HEK293T (cell line): ENCODE data around the gene HS3ST3A1.

Experiments
- CTBP1 ChIP-seq: fragments of 450-650 bp; IDR thresholded peaks from 2 replicates; pipeline ENCODE4 v1.6.1; 2016; ENCODE audit warnings: borderline replicate concordance
- ELF4 ChIP-seq: fragments of 450-650 bp; IDR thresholded peaks from 2 replicates; pipeline ENCODE4 v1.6.1; 2017; ENCODE audit warnings: antibody characterized with exemption
- FOXA1 ChIP-seq: fragments of 450-650 bp; IDR thresholded peaks from 2 replicates; pipeline ENCODE4 v1.6.1; 2016; ENCODE audit warnings: mild to moderate bottlenecking
- FOXK2 ChIP-seq: fragments of 450-650 bp; IDR thresholded peaks from 2 replicates; pipeline ENCODE4 v1.6.1; 2016; ENCODE audit warnings: mild to moderate bottlenecking
- FOXM1 ChIP-seq: fragments of 450-650 bp; IDR thresholded peaks from 2 replicates; pipeline ENCODE4 v1.6.1; 2017; ENCODE audit warnings: mild to moderate bottlenecking, borderline replicate concordance
- HDGF ChIP-seq: fragments of 450-650 bp; IDR thresholded peaks from 2 replicates; pipeline ENCODE4 v1.6.1; 2017; ENCODE audit warnings: antibody characterized with exemption, borderline replicate concordance
- L3MBTL2 ChIP-seq: fragments of 450-650 bp; conservative IDR thresholded peaks from 2 replicates; pipeline ENCODE4 v1.6.1; 2016; ENCODE audit warnings: mild to moderate bottlenecking
- NFRKB ChIP-seq: fragments of 450-650 bp; IDR thresholded peaks from 2 replicates; pipeline ENCODE4 v1.6.1; 2016; ENCODE audit warnings: mild to moderate bottlenecking, moderate library complexity
- PKNOX1 ChIP-seq: fragments of 450-650 bp; IDR thresholded peaks from 2 replicates; pipeline ENCODE4 v1.6.1; 2016
- SP1 ChIP-seq: fragments of 450-650 bp; IDR thresholded peaks from 2 replicates; pipeline ENCODE4 v1.6.1; 2017
- SUZ12 ChIP-seq: fragments of 450-650 bp; IDR thresholded peaks from 2 replicates; pipeline ENCODE4 v1.6.1; 2016; ENCODE audit warnings: mild to moderate bottlenecking
- TARDBP ChIP-seq: fragments of 450-650 bp; IDR thresholded peaks from 2 replicates; pipeline ENCODE4 v1.6.1; 2016

- TF ChIP-seq NFRKB (no peak), L3MBTL2 (no peak), PKNOX1 (no peak), FOXK2 (no peak), FOXM1 (no peak), CTBP1 (no peak), TARDBP (no peak), SP1 (no peak), SUZ12 (no peak), HDGF (no peak), ELF4 (no peak), FOXA1 (no peak)
These were observed 123.4 kb downstream of the HS3ST3A1 start for GRCh38 chr17:13478326-13478830.
